HepG2 (cell line): ENCODE measurements around the gene SPATA31E1.

Source experiments
- RORA ChIP-seq: sonication (generic); formaldehyde crosslinking; IDR thresholded peaks from 2 replicates; pipeline ENCODE4 v1.5.0; 2020; ENCODE audit warnings: mild to moderate bottlenecking, missing genetic modification reagents, moderate library complexity
- TF ChIP-seq, protein P1 (sequence below): sonication (generic); formaldehyde crosslinking; IDR thresholded peaks from 2 replicates; pipeline ENCODE4 v1.4.0; 2020; ENCODE audit warnings: missing genetic modification reagents

DNA sequence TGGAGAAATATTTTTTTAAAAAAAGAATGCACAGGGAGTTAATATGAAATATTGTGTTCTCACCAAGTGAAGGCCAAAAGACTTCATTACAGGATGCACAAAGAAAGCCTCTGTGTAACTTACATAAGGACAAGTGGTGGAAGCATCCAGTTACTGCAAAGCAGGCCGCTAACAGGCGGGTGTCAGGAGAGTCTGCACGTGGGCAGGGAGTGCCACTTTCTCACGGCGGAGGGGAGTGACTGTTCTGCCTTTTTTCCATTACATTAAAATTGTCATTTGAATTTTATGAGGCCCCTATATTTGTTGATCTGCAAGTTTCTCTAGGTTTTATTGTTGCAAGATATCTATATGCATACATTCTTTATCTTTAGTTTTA lies 28.1 kb upstream of the SPATA31E1 start:
- TF ChIP-seq RORA: no peak
- TF ChIP-seq, protein P1, sequence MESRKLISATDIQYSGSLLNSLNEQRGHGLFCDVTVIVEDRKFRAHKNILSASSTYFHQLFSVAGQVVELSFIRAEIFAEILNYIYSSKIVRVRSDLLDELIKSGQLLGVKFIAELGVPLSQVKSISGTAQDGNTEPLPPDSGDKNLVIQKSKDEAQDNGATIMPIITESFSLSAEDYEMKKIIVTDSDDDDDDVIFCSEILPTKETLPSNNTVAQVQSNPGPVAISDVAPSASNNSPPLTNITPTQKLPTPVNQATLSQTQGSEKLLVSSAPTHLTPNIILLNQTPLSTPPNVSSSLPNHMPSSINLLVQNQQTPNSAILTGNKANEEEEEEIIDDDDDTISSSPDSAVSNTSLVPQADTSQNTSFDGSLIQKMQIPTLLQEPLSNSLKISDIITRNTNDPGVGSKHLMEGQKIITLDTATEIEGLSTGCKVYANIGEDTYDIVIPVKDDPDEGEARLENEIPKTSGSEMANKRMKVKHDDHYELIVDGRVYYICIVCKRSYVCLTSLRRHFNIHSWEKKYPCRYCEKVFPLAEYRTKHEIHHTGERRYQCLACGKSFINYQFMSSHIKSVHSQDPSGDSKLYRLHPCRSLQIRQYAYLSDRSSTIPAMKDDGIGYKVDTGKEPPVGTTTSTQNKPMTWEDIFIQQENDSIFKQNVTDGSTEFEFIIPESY (CRISPR knock-in tag): no peak
